HG03460 (cell line): ENCODE measurements around the gene PPFIA2.

Experiments used
- ATAC-seq: cut with Tn5 transposase; IDR thresholded peaks from one replicate; pipeline ENCODE4 v1.9.1; 2021; ENCODE audit not compliant: unreplicated experiment

PPFIA2 gene

DNA sequence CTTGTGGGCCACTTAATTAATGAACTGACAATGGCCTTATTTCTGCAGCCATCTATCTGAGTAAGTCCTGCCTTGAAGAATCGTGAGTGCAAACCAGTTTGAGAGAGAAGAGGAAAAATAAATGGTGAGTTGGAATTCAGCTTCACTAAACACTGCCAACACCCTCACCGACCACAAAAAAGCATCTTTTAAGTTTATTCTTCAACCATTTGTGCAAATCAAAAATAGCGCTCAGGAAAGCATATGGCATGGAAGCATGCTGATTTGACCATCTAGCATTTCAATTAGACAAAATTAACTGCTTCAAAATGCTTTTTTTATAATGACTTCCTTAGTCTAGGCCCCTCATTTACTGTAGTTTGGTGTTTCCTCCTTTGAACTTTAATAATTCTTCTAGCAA lies 294.0 kb downstream of the PPFIA2 start:
- no peak for ATAC-seq

DNA sequence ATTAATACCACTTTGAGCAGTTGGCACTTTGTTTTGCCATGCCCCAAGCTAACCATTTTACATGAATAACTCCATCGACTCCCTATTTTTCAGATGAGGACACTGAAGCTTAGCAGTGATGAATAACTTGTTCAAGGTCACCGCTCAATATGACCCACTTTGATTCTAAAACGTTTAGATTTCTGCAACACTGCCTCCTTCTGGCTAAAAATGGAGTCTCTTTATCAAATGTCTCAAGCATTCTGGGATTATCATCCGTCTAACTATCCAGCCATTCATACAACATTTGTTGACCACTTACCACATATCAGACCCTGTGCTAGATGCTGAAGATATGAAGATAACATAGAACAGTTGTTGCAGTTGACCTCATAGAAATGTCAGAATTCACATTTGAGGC lies 298.0 kb downstream of the PPFIA2 start:
- ATAC-seq = no peak

DNA sequence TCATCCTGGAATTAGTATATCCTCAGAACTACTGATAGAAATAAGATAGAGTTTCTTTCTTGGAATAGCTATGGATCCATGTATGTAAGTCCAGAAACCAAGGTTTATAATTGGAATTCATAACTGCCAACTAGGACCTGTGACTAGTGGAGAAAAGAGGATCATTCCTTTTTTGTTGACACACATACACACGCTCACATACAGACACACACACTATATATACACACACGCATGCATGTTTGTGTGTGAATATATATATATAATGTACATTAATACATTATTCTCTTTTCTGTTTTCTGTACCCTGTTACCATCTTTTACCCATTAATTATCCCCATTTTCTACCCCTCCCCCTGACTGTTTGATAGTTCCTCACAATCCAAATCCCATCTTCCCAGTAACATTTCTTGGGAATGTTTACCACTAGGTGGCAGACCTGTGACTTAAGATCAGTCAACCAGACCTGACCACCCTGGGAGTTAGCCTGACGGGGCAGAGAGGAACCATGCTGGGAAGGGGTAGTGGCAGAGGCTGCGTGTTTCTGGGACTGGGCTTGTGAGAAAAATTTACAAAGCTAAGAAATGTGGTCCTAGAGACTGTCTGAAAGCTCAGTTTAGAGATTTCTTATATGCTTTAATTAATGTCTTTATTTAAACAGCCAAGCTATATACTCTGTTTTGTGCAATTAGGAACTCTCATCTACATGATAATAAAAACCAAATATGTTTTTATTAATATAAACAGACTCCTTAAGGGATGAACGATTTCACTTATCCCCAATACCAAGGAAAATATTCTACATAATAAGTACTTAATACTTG lies 308.0 kb downstream of the PPFIA2 start:
- no peak for ATAC-seq

DNA sequence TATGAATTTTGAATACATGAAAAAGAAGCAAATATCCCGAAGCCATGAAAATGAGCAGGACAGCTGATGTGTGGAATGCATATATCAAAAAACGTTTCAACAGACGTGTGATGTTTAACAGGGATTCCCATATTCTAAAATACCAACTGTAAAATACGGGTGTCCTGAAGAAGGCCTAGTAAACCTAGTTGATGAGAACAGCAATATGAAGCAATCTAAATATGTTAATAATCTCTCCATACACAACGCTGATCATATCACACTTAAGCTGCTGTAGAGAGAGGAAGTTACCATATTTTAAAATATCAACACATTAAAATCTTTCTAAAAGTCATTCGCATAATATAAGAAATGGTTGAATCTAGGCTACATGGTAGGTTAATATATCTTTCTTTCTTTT lies 317.5 kb downstream of the PPFIA2 start:
- no peak for ATAC-seq

DNA sequence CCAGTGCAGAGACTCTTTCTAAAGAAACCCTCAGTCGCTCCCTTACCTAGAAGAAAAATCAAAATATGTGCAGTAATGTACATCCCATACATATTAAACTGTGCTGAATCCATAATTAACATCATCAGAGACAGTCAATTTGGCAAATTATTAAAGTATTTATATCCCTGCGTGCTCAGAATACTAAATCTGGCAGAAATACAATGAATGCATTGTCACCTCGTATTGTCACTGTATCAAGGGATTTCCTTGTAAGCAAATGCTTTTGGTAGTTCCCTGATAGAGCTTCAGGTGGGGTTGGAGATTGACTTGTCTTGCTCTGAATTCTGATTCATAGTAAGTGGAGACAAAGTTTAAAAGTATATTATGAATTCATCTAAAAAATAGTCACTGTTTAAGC lies 319.1 kb downstream of the PPFIA2 start:
- ATAC-seq = no peak

DNA sequence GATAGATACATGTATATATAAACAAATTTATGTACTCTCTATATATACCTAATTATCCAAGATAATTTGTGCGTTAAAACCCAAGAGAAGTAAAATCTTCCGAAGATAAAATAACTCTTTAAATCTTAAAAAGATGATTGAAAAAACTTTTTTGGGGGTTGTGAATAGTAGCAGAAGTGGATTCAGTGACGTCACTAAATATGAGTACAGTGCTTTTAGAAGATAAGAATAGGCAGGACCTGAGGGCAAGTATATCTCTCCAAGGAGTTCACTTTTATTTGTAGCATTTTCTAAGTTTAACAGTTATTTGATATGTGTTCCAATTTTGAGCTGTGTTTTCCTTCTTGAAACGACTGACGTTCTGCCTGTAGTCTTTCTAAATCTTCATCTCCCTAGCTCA lies 319.8 kb downstream of the PPFIA2 start:
- no peak for ATAC-seq

DNA sequence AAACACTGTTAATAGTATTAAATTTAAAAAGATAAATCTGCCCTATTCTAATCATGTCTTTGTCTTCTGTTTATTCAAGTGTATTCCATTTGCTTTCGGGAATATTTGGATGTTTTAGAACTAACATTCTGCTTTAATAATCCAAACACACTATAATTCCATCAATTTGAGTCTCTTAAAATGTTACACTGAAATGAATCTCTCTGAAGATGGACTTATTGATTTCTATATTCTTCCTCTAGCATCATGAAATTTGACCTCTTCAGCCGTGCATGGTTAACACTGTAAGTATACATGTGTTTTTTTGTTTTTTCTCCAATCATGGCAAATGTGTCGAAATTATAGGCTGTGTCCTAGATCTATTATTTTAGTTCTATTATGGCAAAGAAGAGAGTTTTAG lies 342.1 kb downstream of the PPFIA2 start:
- ATAC-seq = no peak

DNA sequence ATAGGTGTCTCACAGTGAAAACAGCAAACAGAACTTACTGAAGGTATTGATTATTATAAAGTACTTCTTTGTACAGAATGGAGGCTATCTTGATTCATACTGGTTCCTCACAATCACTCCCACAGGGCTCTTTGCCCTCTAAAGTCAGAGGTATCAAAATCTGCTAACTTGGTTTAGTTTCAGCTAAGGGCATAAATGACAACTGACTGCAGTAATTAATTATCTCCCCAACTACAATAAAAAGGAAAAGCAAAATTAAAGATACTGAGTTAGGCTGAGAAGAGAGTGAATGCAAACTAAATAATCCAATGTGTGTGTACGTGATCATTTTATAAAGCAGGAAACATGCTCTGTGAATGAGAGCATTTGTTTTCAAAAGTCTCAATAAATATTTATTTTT lies 342.6 kb downstream of the PPFIA2 start:
- no peak for ATAC-seq

DNA sequence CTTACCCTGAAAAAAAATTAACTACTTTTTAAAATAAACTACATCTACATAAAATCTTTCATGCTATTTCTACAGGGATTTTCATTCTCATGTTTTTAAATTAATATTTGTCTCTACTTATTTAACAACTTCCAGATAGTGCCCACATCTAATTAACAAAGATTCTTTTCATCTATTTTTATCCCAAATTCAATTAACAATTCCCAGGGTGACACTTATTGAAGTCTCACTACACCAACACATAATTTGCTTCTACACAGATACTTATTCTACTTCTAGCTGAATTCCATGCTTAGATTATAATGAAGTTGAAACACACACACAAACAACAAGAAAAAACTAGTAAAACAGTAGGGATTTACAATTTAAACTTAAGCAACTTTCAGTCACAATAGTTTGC lies 344.7 kb downstream of the PPFIA2 start:
- no peak for ATAC-seq

DNA sequence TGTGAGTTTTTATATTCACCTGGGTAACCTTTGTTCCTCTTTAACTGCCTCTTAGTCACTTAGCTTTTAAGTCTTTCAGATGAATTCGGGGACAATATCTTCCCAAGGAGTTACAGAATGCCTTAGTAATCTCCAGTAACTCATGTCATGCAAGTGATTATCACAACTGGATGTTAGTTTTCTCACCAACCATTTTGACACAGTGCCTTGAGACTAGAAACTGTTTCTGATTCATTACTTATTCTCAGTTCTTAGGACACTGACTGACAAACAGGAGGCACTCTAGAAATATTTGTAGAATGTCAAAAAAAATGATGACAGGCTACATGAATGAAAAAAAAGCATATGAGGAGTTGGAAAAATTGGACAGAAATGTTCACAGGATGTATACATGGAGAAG lies 346.2 kb downstream of the PPFIA2 start:
- no peak for ATAC-seq

DNA sequence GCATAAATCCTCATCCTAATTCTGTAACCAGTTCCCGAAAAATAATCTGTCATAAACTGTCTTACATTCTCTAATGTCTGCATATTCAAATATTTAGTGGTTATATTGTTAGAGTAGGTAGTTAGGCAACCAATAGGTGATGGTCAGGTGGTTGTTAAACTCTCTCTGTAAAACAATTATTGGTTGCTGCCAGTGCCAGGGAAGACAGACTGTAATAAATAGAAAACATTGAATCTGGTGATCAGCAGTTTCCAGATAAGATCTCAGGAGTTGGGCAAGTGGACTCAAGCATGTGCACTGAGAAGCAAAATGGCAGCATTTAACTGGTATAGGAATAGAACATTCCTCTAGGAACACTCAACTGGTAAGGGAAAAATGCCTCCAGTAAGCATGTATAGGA lies 355.8 kb downstream of the PPFIA2 start:
- no peak for ATAC-seq

DNA sequence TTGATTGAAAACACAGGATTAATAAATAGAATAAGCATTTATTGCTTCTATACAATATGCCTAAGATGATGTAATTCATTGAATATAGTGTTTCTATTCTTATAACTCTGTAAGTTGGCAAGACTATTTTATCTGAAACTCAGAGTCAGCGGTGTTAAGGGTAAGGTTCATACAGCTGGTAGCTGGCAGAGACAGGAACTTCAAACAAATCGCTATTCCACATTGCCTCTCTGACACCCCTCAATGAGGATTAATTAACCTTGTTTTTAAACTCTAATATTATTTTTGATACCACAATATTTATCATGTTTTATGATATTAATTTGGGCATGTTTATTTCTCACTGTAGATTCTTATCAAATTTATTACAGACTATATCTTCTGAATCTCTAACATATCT lies 357.9 kb downstream of the PPFIA2 start:
- no peak for ATAC-seq

DNA sequence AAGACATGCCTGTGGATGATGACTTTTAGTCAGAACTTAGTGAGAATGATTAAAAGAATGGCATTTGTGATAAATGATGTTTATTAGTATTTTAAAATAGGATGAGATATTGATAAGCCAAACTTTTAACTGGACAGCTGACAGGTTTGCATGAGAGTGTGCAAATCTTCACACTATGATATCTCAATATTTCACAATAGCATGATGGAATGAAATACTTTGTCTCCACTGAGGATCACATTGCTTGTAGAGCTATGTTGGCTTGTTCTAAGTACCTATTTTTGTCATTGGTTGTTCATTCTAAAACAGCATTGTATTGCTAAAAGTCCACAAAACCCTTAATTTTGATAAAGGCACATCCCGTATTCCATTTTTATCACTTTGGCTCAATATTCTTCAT lies 359.1 kb downstream of the PPFIA2 start:
- ATAC-seq = no peak

DNA sequence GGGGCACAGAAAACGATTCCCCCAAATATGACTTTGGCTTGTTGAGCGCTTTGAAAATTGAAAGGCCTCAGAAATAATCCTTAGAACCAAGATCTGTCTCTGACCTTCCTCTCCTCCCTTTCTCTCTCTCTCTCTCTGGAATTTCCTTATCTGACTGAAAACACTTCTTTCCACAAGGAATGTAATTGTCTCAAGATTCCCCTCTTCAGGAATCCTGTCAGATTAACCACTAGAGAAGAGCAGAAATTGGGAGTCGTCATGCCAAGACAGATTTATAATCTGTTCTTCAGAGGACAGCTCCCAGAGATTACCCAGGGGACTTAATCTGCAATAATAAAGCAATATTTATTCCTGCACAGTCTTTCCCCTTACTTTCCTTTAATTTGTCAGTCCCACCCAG lies 363.7 kb downstream of the PPFIA2 start:
- ATAC-seq = no peak

DNA sequence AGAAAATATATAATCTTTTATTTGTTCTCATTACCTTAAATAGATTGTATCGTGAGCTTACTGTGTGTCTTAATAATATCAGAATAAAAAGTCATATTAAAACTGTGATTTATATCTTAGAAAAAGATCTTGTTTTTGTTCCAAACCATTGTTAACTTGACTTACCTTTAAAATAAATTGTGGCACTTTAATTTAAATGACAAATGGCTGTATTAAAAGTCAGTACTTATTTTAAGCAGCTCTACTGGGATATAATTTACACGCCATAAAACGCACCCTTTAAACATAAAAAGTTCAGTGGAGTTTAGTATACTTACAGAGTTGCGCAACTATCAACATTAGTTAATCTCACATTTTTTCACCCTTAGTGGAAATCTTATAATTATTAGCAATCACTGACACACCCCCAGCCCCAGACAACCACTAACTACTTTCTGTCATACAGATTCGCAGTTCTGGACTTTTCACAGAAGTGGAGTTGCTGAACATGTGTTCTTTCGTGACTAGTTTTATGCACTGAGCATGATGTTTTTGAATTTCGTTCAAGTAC lies 369.5 kb downstream of the PPFIA2 start:
- ATAC-seq = no peak

DNA sequence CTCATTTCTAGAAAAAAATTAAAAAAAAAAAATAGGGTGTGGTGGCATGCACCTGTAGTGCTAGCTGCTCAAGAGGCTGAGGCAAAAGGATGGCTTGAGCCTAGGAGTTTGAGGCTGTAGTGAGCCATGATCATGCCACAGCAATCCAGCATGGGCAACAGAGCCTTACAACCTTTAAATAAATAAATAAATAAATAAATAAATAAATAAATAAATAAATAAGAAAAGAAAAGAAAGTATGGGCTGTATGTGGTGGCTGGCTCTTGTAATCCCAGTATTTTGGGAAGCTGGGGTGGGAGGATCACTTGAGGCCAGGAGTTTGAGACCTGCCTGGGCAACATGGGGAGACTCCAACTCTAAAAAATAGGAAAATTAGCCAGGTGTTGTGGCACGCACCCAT lies 373.0 kb downstream of the PPFIA2 start:
- no peak for ATAC-seq

DNA sequence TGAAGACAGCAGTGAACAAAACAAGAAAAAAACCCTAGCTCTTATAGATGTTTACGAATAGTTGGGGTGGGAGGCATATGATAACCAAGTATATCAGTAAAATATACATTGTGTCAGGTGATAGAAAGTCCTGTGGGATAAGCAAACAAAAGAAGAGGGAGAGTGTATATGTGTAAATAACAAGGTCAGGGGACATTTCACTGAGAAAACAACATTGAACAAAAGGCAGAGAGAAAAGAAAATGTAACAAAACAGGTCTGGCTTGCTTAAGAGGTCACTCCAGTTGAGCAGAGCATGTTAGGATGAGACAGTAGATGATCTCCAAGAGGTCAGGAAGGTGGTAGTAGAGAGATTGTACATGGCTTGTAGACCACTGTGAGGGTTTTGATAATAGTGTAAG lies 377.2 kb downstream of the PPFIA2 start:
- ATAC-seq = no peak

DNA sequence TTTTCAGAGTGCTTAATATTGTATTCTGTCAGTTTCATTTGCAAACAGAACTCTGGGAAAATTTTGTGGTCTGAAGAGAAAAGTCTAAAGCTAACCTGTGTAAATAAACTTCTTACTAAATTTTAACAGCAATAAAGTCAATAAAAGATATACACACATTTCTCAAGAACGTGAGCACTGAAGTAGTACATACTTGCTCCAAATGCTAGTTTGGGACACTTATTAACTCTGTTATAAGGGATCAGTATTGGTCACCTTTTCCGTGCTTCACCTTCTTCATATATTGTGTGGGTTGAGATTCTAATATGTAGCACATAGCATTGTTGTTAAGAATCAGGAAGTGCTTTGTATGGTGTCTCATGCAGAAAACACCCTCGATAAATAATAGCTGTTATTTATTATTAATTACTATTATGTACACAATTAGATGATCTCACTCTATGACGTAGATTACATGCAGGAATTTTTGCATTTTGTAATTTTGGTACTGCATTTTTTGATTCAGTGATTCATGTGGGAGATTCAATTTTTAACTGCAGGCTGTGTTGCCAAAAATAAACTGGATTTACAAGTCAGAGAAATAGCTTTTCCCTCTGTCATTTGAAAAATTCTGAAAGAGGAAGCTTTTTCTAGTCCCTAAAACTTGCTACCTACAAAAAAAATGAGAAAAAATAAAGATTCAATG lies 380.4 kb downstream of the PPFIA2 start:
- ATAC-seq = no peak

DNA sequence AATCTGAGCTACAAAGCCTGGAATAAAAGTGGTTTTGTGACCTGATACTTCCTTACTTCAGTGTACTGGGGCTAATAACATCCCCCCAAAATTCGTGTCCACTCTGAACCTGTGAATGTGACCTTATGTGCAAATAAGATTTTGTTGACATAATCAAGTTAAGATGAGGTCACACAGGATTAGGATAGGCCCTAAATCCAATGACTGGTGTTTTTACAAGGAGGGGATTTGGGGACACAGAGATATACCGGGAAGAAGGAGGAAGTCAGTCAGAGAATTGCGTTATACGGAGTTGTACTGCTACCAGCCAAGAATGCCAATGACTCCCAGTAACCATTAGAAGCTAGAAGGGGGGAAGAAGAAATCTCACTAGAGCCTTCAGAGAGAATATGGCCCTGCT lies 381.4 kb downstream of the PPFIA2 start:
- no peak for ATAC-seq

DNA sequence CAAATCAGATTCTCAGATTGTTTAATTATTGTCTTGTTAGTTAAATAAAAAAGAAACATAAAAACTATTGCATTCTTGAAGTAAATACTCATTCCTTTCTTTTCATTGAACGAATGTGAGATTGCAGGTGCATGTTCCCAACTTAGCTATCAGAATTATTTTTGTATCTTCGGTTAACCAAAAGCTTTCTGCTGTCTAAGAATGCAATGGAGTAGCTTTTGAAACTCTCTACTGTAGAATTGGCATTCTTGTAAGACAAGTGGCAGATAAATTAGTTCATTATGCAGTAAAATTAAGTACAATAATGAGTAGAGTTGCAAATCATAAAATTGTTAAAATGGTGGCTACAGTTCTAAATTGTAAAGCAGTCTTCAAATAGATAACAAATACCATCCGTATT lies 383.2 kb downstream of the PPFIA2 start:
- no peak for ATAC-seq

DNA sequence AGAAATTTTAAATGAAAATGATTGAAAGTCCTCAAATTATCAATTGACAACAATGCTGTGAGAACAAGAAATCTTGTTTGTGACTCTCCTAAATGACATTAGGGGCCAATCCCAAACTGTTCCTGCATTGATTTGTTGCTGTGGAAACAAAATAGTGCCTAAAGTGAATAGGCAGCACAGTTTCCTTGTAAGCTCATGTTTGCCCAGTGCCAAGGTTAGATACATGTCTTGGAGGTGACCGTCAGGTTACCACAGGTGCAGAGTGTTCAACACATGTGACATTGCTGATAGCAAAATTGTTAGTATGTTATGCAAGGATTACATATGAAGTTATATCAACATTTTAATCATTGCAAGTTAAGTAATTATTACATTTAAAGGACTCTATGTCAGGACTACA lies 388.7 kb downstream of the PPFIA2 start:
- ATAC-seq = no peak

DNA sequence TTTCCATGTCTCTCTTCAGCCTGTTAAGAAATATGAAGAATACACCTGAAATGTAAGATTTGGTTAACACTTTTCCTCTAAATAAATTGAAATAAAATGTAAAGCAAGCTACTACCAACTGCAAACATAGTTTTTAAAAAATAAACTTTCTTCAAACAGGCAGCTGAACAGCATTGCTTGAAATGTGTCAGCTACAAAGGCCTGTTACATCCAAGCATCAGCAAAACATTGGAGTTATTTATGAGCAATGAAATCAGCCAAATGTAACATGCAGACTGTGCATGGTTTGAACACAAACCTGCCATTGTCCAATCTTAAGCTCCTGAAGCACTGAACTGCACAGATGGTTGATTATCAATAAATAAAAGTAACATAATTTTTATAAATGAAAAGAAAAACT lies 390.0 kb downstream of the PPFIA2 start:
- no peak for ATAC-seq
